Measurements from ENCODE around the gene FARP1.

- TF ChIP-seq CTCF (IDR thresholded peaks at IDR 0.05) (no peak), POLR2A (IDR thresholded peaks at IDR 0.05) (no peak), EP300 (IDR thresholded peaks at IDR 0.05) (no peak), POLR2AphosphoS5 (IDR thresholded peaks at IDR 0.05) (no peak)
Measured at GRCh38 chr13:98397221-98397620, 254.3 kb downstream of the FARP1 start.

Measured in suprapubic skin (tissue), 4 donors.